Measurements from ENCODE around the gene DTX2.
"Not testable (repeated sequence)": the region's sequence is repeated elsewhere in the genome, so short reads cannot be mapped to it uniquely, and the experiment has no call there.

Gene DTX2

GRCh38 chr7:76442664-76443446 lies 18.7 kb upstream of the DTX2 start:
- not testable (repeated sequence) for DNase-seq (ENCODE audit: low read depth in 1 of 2, low spot score in 1 of 2)

GRCh38 chr7:76443846-76444245 lies 17.7 kb upstream of the DTX2 start:
- DNase-seq (ENCODE audit: low read depth in 1 of 2, low spot score in 1 of 2) = not testable (repeated sequence)

- not testable (repeated sequence) for DNase-seq (ENCODE audit: low read depth in 1 of 2, low spot score in 1 of 2)
Measured at GRCh38 chr7:76445577-76446008, 15.9 kb upstream of the DTX2 start.

GRCh38 chr7:76457017-76457416 lies 4.5 kb upstream of the DTX2 start:
- DNase-seq (ENCODE audit: low read depth in 1 of 2, low spot score in 1 of 2) = not testable (repeated sequence)

GRCh38 chr7:76458504-76458903 lies 3.0 kb upstream of the DTX2 start:
- DNase-seq (ENCODE audit: low read depth in 1 of 2, low spot score in 1 of 2) = not testable (repeated sequence)

- DNase-seq (ENCODE audit: low read depth in 1 of 2, low spot score in 1 of 2) = not testable (repeated sequence)
Measured at GRCh38 chr7:76460767-76461166, 742 bp upstream of the DTX2 start.

GRCh38 chr7:76462271-76462882 lies 868 bp downstream of the DTX2 start:
- not testable (repeated sequence) for DNase-seq (ENCODE audit: low read depth in 1 of 2, low spot score in 1 of 2)

GRCh38 chr7:76464959-76465358 lies 3.5 kb downstream of the DTX2 start:
- not testable (repeated sequence) for DNase-seq (ENCODE audit: low read depth in 1 of 2, low spot score in 1 of 2)

- DNase-seq (ENCODE audit: low read depth in 1 of 2, low spot score in 1 of 2) = not testable (repeated sequence)
Measured at GRCh38 chr7:76465950-76466349, 4.4 kb downstream of the DTX2 start.

GRCh38 chr7:76467743-76468404 lies 6.4 kb downstream of the DTX2 start:
- not testable (repeated sequence) for DNase-seq (ENCODE audit: low read depth in 1 of 2, low spot score in 1 of 2)

GRCh38 chr7:76471556-76472221 lies 10.2 kb downstream of the DTX2 start:
- DNase-seq (ENCODE audit: low read depth in 1 of 2, low spot score in 1 of 2) = not testable (repeated sequence)

GRCh38 chr7:76473097-76473496 lies 11.6 kb downstream of the DTX2 start:
- not testable (repeated sequence) for DNase-seq (ENCODE audit: low read depth in 1 of 2, low spot score in 1 of 2)

- not testable (repeated sequence) for DNase-seq (ENCODE audit: low read depth in 1 of 2, low spot score in 1 of 2)
Measured at GRCh38 chr7:76476280-76476679, 14.8 kb downstream of the DTX2 start.

GRCh38 chr7:76476742-76477474 lies 15.4 kb downstream of the DTX2 start:
- DNase-seq (ENCODE audit: low read depth in 1 of 2, low spot score in 1 of 2) = not testable (repeated sequence)

GRCh38 chr7:76479628-76480027 lies 18.1 kb downstream of the DTX2 start:
- not testable (repeated sequence) for DNase-seq (ENCODE audit: low read depth in 1 of 2, low spot score in 1 of 2)

GRCh38 chr7:76480403-76481253 lies 19.1 kb downstream of the DTX2 start:
- not testable (repeated sequence) for DNase-seq (ENCODE audit: low read depth in 1 of 2, low spot score in 1 of 2)

- not testable (repeated sequence) for DNase-seq (ENCODE audit: low read depth in 1 of 2, low spot score in 1 of 2)
Measured at GRCh38 chr7:76482660-76483059, 21.2 kb downstream of the DTX2 start.

GRCh38 chr7:76483081-76483480 lies 21.6 kb downstream of the DTX2 start:
- not testable (repeated sequence) for DNase-seq (ENCODE audit: low read depth in 1 of 2, low spot score in 1 of 2)

GRCh38 chr7:76484456-76484855 lies 22.9 kb downstream of the DTX2 start:
- not testable (repeated sequence) for DNase-seq (ENCODE audit: low read depth in 1 of 2, low spot score in 1 of 2)

Data from activated CD4-positive, alpha-beta T cell treated with anti-CD3 and anti-CD28 coated beads, Interleukin-2, amount 50 U/mL, for 24 hours (primary cell).